ENCODE data around the gene CILP2.

CILP2 gene

GRCh38 chr19:19538061-19538784, at the start of gene CILP2:
CILP2 (plus strand) TSS chr19:19538265; CDS start chr19:19538350, 85 bp downstream.
- no peak for DNase-seq (ENCODE audit: low read depth in 2 of 2, low spot score in 1 of 2)

- peak; percentile 50 to 73 for DNase-seq (ENCODE audit: low read depth in 2 of 2, low spot score in 1 of 2)
These were observed 49.0 kb upstream of the CILP2 start for GRCh38 chr19:19488875-19489690.

GRCh38 chr19:19489804-19490204, 48.3 kb upstream of the CILP2 start:
- DNase-seq (ENCODE audit: low read depth in 2 of 2, low spot score in 1 of 2), result no peak

GRCh38 chr19:19490214-19490968, 47.7 kb upstream of the CILP2 start:
- DNase-seq (ENCODE audit: low read depth in 2 of 2, low spot score in 1 of 2), result peak; percentile 52 to 67

GRCh38 chr19:19491321-19492025, 46.6 kb upstream of the CILP2 start:
- DNase-seq (ENCODE audit: low read depth in 2 of 2, low spot score in 1 of 2), result no peak

- DNase-seq (ENCODE audit: low read depth in 2 of 2, low spot score in 1 of 2), result no peak
These were observed 45.9 kb upstream of the CILP2 start for GRCh38 chr19:19492026-19492610.

GRCh38 chr19:19493841-19494546, 44.1 kb upstream of the CILP2 start:
- no peak for DNase-seq (ENCODE audit: low read depth in 2 of 2, low spot score in 1 of 2)

GRCh38 chr19:19495614-19496603, 42.2 kb upstream of the CILP2 start:
- no peak for DNase-seq (ENCODE audit: low read depth in 2 of 2, low spot score in 1 of 2)

- no peak for DNase-seq (ENCODE audit: low read depth in 2 of 2, low spot score in 1 of 2)
These were observed 39.6 kb upstream of the CILP2 start for GRCh38 chr19:19498255-19498991.

- no peak for DNase-seq (ENCODE audit: low read depth in 2 of 2, low spot score in 1 of 2)
These were observed 38.6 kb upstream of the CILP2 start for GRCh38 chr19:19499272-19499995.

- no peak for DNase-seq (ENCODE audit: low read depth in 2 of 2, low spot score in 1 of 2)
These were observed 37.0 kb upstream of the CILP2 start for GRCh38 chr19:19500975-19501644.

GRCh38 chr19:19501798-19502197, 36.3 kb upstream of the CILP2 start:
- no peak for DNase-seq (ENCODE audit: low read depth in 2 of 2, low spot score in 1 of 2)

- DNase-seq (ENCODE audit: low read depth in 2 of 2, low spot score in 1 of 2), result no peak
These were observed 35.8 kb upstream of the CILP2 start for GRCh38 chr19:19502281-19502680.

- DNase-seq (ENCODE audit: low read depth in 2 of 2, low spot score in 1 of 2), result no peak
These were observed 35.1 kb upstream of the CILP2 start for GRCh38 chr19:19502808-19503602.

GRCh38 chr19:19504754-19505668, 33.1 kb upstream of the CILP2 start:
- DNase-seq (ENCODE audit: low read depth in 2 of 2, low spot score in 1 of 2), result no peak

All from stimulated activated CD8-positive, alpha-beta memory T cell treated with anti-CD3 and anti-CD28 coated beads, Interleukin-4, amount 100 ng/mL, for 1 hour (primary cell).